Neural cell (in vitro differentiated cells): Measurements from ENCODE around the gene LTBP1.

ENCODE experiments used
- CTCF ChIP-seq: fragments of 450-650 bp; IDR thresholded peaks from 2 replicates; pipeline ENCODE4 v1.5.1; 2014; ENCODE audit warnings: antibody characterized with exemption, mild to moderate bottlenecking, moderate library complexity; ENCODE audit not compliant: poor library complexity, severe bottlenecking
- EP300 ChIP-seq: fragments of 450-650 bp; conservative IDR thresholded peaks from 2 replicates; pipeline ENCODE4 v1.6.1; 2014; ENCODE audit warnings: antibody characterized with exemption, mild to moderate bottlenecking, moderate library complexity; ENCODE audit not compliant: poor library complexity, severe bottlenecking
- POLR2AphosphoS5 ChIP-seq: IDR thresholded peaks from 2 replicates; pipeline ENCODE4 v1.6.1; 2012
- RAD21 ChIP-seq: fragments of 450-650 bp; conservative IDR thresholded peaks from 2 replicates; pipeline ENCODE4 v1.6.1; 2014; ENCODE audit warnings: antibody characterized with exemption, mild to moderate bottlenecking, moderate library complexity
- REST ChIP-seq: IDR thresholded peaks from 2 replicates; pipeline ENCODE4 v1.6.1; 2012; ENCODE audit warnings: borderline replicate concordance
- SMC3 ChIP-seq: fragments of 450-650 bp; conservative IDR thresholded peaks from 2 replicates; pipeline ENCODE4 v1.6.1; 2014; ENCODE audit warnings: antibody characterized with exemption, mild to moderate bottlenecking, moderate library complexity; ENCODE audit not compliant: poor library complexity
- TAF1 ChIP-seq: IDR thresholded peaks from 2 replicates; pipeline ENCODE4 v1.6.1; 2012; ENCODE audit warnings: low read depth

GRCh38 chr2:33115196-33115595 is 168.4 kb downstream of the LTBP1 start:
- TF ChIP-seq CTCF (no peak), RAD21 (no peak), REST (no peak), EP300 (no peak), SMC3 (no peak), POLR2AphosphoS5 (no peak), TAF1 (no peak)
